HS-5 (cell line): ENCODE measurements around the gene HAO1.
"Not testable (repeated sequence)": the region's sequence is repeated elsewhere in the genome, so short reads cannot be mapped to it uniquely, and the experiment has no call there.

ENCODE experiments used
- DNase-seq: peaks from one replicate; pipeline ENCODE4 v3.0.0-alpha.2; 2012; ENCODE audit warnings: low read depth

Gene HAO1

GRCh38 chr20:7855545-7855944 lies 84.7 kb downstream of the HAO1 start:
- DNase-seq = no peak

DNA sequence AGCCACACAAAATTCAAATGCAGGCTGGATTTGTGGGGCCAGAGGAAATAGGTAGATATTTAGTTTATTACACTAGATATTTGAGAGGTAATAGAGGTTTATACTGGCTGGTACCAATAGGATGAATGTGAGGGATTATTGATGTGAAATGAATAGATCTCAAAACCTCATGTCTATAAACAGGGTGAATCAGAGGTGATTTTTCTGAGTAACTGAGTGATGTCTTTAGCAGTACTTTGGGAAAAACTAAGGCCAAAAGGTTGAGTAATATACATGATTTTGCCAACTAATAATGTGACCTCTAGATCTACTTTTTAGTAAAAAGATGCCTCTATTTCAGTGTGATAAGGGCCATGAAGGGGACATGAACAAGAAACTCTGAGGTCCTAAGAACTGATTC lies 86.8 kb downstream of the HAO1 start:
- no peak for DNase-seq

DNA sequence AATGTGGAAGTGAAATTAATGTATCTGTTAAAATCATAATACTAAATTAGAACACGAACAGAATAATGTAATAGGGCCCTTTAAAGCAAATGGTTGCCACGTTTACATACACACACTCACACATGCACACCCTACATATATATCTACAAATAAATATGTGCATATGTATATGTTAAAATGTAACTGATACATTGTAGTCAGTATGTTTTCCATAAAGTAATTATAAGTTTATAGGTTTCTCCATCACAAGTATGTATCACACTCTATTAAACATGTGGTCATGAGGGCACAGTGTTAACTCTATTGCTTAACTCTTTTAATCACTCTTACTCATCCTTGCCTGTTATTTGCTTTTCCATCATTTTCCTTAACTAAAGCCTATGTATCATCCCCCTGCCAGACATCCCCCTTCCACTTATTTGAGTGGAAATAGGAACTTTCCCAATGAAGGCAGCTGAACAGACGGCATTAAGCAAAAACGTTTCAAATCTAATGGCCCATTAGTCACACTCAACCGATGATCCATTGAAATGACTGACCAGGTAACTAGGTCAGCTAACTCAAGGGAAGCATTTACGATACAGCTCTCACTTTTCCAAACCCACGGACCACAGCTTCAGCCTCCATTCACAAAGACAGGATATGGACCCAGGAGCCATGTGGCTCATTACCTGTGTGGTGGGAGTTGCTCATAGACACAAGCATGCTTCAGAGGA lies 89.3 kb downstream of the HAO1 start:
- peak; percentile 81 for DNase-seq

DNA sequence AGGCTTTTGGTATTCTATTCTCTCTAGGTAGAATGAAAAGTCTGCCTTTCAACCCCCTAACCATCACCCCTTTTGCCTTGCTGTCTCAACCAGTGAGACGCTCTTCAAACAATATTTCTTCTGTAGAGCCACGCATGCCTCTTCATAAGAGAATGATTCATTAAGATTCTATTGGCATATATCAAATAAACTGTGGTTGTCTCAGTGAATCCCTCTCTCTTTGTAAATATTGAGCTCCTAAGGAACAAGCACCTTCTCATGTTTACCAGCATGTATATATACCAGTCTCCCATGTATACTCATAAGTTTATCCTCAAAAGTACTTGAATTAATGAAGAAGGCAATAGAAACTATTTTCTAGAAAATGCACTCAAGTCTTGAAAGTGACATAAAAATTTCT lies 90.6 kb downstream of the HAO1 start:
- DNase-seq = no peak

DNA sequence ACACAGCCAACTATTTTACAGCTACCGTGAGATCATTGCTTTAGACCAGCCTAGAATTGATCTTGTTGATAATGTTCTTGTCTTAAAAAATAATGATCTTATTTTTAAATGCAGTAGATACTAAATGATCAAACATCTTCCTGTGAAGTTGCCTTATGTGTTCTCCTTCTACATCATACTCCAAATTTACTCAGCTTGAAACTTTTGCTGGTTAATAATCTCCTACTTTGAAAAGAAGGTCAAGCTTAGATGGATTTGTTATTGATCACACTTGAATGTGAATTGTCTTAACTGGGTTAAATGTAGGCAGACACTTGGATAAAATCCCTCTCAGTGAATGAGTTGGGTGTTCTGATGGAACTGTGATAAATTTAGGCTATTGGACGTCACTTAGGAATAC lies 91.9 kb downstream of the HAO1 start:
- no peak for DNase-seq

DNA sequence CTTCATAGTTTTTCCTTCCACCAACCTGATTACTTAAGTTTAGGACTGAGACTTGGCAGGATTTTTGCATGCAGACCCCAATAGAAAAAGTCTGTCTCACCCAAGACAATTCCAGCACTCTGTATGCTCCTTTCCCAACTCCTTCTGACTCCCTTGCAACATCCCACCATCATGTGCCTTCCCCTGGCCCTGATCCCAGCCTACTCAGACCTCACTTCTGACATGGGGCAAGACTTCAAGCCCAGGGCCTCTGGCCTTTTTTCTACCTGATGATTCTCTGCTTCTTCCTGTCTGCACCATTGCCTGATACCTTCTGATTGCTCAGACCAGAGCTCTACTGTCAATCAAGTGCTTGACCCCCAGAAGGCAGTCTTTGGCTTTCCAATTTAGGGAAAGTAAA lies 96.6 kb downstream of the HAO1 start:
- DNase-seq = no peak

DNA sequence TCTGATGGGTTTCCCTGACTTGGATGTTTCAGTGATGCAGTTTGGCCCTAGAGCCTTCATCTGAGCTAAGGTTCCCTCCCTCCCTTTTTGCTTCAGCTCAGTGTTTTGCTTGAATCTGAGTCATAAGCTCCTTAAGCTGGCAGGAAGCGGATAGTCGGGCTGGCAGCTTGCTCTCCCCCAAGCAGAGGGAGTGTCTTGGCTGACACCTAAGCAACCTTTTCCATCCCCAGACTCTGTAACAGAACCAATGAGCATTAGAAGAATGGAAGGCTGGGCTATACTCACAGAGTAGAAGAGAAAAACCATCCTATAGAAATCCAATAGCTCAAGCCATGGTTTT lies 98.3 kb downstream of the HAO1 start:
- DNase-seq = peak; percentile 80

DNA sequence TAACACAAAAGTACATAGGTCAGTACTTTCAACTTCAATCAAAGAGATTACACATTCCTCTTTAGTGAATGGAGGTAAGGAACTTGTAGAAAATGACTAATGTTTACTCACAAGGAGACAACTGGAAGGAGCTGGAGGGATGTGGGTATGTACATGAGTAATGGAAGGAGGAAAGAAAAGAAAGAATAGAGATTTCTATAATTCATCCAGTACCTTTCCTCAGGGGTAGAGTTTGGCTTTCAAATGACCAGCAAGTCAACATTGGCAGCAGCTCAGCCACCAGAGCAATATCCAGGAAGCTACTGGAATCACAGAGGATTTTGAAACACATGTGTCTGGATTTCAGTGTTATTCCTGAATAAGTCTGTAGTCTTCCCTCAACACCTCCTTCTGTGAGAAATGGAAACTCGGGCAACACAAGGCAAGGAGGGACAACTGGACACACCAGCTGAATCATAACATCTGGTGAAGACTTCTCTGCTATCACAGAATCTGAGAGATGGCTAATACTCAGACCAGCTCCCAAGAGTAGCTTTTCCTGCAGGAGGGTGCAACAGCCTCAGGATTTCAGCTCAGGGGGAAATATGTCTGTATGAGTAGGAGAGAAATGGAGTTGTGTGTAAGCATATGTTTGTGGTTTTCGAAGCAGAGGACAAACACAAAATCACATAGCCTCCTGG lies 98.8 kb downstream of the HAO1 start:
- peak; percentile 70 for DNase-seq

- no peak for DNase-seq
Measured at GRCh38 chr20:7836076-7836475, 104.2 kb downstream of the HAO1 start.

GRCh38 chr20:7834441-7834840 lies 105.8 kb downstream of the HAO1 start:
- not testable (repeated sequence) for DNase-seq
